Osteoblast (primary cell): ENCODE results near the gene MRPS27. TPM values are rescaled to one million over a fixed set of nuclear protein-coding genes. Genes with fewer than 3 reads are reported as not detected.

Experiments used
- DNase-seq: peaks from one replicate; pipeline ENCODE4 v3.0.0; 2011; ENCODE audit warnings: low spot score, mixed read lengths; ENCODE audit not compliant: insufficient read length; ENCODE audit errors: missing footprints
- H2AFZ ChIP-seq: 2 replicates; pipeline ENCODE4 v1.6.0; 2011; ENCODE audit warnings: mild to moderate bottlenecking, low read length
- H3K27ac ChIP-seq: 2 replicates; pipeline ENCODE4 v1.5.1; 2011; ENCODE audit warnings: mild to moderate bottlenecking, low read depth, low read length, moderate library complexity
- H3K27me3 ChIP-seq: 2 replicates; pipeline ENCODE4 v1.6.0; 2012; ENCODE audit warnings: mild to moderate bottlenecking, control low read depth, inconsistent platforms, low read length, moderate library complexity; ENCODE audit not compliant: insufficient read depth
- H3K36me3 ChIP-seq: 2 replicates; pipeline ENCODE4 v1.5.1; 2011; ENCODE audit warnings: mild to moderate bottlenecking, low read length, control low read depth, moderate library complexity; ENCODE audit not compliant: insufficient read depth
- H3K4me1 ChIP-seq: 2 replicates; pipeline ENCODE4 v1.5.1; 2011; ENCODE audit warnings: mild to moderate bottlenecking, low read length, control low read depth, moderate library complexity; ENCODE audit not compliant: insufficient read depth
- H3K4me2 ChIP-seq: 2 replicates; pipeline ENCODE4 v1.6.0; 2011; ENCODE audit warnings: mild to moderate bottlenecking, low read length; ENCODE audit not compliant: insufficient read depth
- H3K4me3 ChIP-seq: fragments of 200-600 bp; sonication (generic); 3 replicates; pipeline ENCODE4 v1.5.1; 2012; ENCODE audit warnings: mild to moderate bottlenecking, low read length, inconsistent platforms; ENCODE audit not compliant: insufficient read depth
- H3K79me2 ChIP-seq: 2 replicates; pipeline ENCODE4 v1.6.0; 2012; ENCODE audit warnings: mild to moderate bottlenecking, low read length, control low read depth, inconsistent platforms; ENCODE audit not compliant: insufficient read depth
- H3K9me3 ChIP-seq: 2 replicates; pipeline ENCODE4 v1.5.1; 2011; ENCODE audit warnings: low read depth, low read length, control low read depth
- H4K20me1 ChIP-seq: 2 replicates; pipeline ENCODE4 v1.6.0; 2012; ENCODE audit warnings: mild to moderate bottlenecking, low read length, control low read depth; ENCODE audit not compliant: insufficient read depth
- total RNA-seq: library from RNA; depleted of rRNA; stranded (reverse); fragments of >200 nt; gene quantifications from 2 replicates; pipeline ENCODE4 v1.2.3, GENCODE V29; 2012
- TF ChIP-seq, protein P1 (sequence below): IDR thresholded peaks from 2 replicates; pipeline ENCODE4 v1.5.1; 2011; ENCODE audit warnings: mild to moderate bottlenecking, low read depth, low read length, moderate library complexity; ENCODE audit errors: extremely low read depth

The MRPS27 gene
- total RNA-seq, 1 donor, result 106 TPM

DNA sequence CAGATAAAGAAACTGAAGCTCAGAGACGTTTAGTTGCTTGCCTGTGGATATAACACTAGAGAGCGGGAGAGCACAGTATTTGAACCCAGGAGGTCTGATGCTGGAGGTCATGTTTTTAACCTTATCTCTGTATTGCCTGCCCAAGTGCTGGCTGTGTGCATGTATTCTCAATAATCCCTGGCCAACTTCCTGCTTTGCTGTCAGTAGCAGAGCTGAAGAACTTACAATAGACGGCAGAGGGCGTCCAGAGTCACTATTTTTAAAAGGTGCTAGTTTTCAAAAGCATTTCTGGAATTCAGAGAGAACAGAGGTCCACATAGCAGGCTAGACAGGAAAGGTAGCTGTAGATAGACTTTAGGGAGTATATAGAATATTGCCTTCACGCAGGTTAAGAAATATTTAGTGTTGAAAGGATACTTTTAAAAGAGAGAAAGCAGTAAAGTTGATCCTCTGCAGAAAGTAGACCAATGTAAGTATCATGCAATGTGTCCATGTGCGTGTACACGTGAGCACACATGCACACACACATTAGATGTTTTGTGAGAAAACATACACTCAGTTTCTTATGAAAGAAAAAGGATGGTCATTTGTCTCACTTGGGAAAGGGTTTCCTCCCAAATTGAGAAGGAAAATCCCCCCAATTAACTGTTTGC is 46.4 kb upstream of the MRPS27 start:
- H4K20me1 ChIP-seq, result no peaks in the 10 kb centered on the region
- H3K27ac ChIP-seq, result peak overlapping the region; percentile 3
- H3K79me2 ChIP-seq, result no peaks in the 10 kb centered on the region
- H3K4me3 ChIP-seq, result no peak overlapping the region
- no peaks in the 10 kb centered on the region for H3K9me3 ChIP-seq
- peaks cover 11% of the 10 kb centered on the region for H3K36me3 ChIP-seq
- H3K4me2 ChIP-seq, result no peak overlapping the region
- TF ChIP-seq, protein P1, sequence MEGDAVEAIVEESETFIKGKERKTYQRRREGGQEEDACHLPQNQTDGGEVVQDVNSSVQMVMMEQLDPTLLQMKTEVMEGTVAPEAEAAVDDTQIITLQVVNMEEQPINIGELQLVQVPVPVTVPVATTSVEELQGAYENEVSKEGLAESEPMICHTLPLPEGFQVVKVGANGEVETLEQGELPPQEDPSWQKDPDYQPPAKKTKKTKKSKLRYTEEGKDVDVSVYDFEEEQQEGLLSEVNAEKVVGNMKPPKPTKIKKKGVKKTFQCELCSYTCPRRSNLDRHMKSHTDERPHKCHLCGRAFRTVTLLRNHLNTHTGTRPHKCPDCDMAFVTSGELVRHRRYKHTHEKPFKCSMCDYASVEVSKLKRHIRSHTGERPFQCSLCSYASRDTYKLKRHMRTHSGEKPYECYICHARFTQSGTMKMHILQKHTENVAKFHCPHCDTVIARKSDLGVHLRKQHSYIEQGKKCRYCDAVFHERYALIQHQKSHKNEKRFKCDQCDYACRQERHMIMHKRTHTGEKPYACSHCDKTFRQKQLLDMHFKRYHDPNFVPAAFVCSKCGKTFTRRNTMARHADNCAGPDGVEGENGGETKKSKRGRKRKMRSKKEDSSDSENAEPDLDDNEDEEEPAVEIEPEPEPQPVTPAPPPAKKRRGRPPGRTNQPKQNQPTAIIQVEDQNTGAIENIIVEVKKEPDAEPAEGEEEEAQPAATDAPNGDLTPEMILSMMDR, result peak; percentile 89
- peaks cover 25% of the 10 kb centered on the region for H3K4me1 ChIP-seq
- H2AFZ ChIP-seq, result no peak overlapping the region
- no peaks in the 10 kb centered on the region for H3K27me3 ChIP-seq
- no peak for DNase-seq

DNA sequence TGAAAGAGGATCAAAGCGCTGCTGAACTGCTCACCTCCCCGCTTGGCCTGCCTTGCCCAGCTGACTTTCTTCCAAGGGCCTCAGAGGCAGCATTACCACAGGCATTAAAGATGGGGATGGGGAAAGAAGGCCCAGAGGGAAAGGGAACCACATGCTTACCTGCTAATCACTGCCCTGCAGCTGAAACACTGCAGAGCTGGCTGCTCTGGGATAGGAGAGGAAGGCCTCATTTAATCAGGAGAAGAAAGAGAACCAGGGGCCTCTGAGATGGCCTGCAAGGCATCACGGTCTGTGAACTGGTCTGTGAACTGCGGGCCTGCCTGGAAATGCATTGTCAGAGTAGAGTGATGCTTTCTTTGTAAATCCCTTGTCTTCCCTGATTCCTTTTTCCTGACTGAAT is 44.9 kb upstream of the MRPS27 start:
- TF ChIP-seq, protein P1, result no peak
- no peaks in the 10 kb centered on the region for H3K79me2 ChIP-seq
- no peak overlapping the region for H3K27ac ChIP-seq
- no peaks in the 10 kb centered on the region for H3K27me3 ChIP-seq
- H3K4me2 ChIP-seq, result no peak overlapping the region
- no peak overlapping the region for H2AFZ ChIP-seq
- H3K4me1 ChIP-seq, result peaks cover 25% of the 10 kb centered on the region
- H3K4me3 ChIP-seq, result no peak overlapping the region
- no peaks in the 10 kb centered on the region for H3K9me3 ChIP-seq
- no peak for DNase-seq
- no peaks in the 10 kb centered on the region for H4K20me1 ChIP-seq
- H3K36me3 ChIP-seq, result peaks cover 18% of the 10 kb centered on the region

GRCh38 chr5:72364171-72364570 is 44.1 kb upstream of the MRPS27 start:
- Histone ChIP-seq H3K79me2 (no peaks in the 10 kb centered on the region), H3K4me3 (no peak overlapping the region), H3K36me3 (peaks cover 24% of the 10 kb centered on the region), H3K4me1 (peaks cover 25% of the 10 kb centered on the region), H3K27ac (peak overlapping the region; percentile 81), H2AFZ (no peak overlapping the region), H3K4me2 (no peak overlapping the region), H3K9me3 (no peaks in the 10 kb centered on the region), H3K27me3 (no peaks in the 10 kb centered on the region), H4K20me1 (no peaks in the 10 kb centered on the region)
- no peak for DNase-seq
- TF ChIP-seq, protein P1, result no peak

GRCh38 chr5:72363166-72363802 is 43.2 kb upstream of the MRPS27 start:
- Histone ChIP-seq H3K9me3 (no peaks in the 10 kb centered on the region), H3K36me3 (peaks cover 28% of the 10 kb centered on the region), H3K4me1 (peaks cover 25% of the 10 kb centered on the region), H3K79me2 (no peaks in the 10 kb centered on the region), H3K27me3 (no peaks in the 10 kb centered on the region), H3K27ac (peak overlapping the region; percentile 81), H2AFZ (peak overlapping the region; percentile 0), H3K4me3 (no peak overlapping the region), H4K20me1 (no peaks in the 10 kb centered on the region), H3K4me2 (peak overlapping the region; percentile 21)
- DNase-seq, result peak; percentile 80
- TF ChIP-seq, protein P1, result no peak
